HepG2 (cell line): Measurements from ENCODE around the gene TBC1D1. TPM values are rescaled to one million over a fixed set of nuclear protein-coding genes. Genes with fewer than 3 reads are reported as not detected.

Source experiments
- AGO1 ChIP-seq: fragments of 200-400 bp; formaldehyde crosslinking; IDR thresholded peaks from 2 replicates; pipeline ENCODE4 v1.6.1; 2017; ENCODE audit warnings: mild to moderate bottlenecking, low read depth, low read length, moderate library complexity; ENCODE audit not compliant: poor library complexity, severe bottlenecking
- CEBPG ChIP-seq: IDR thresholded peaks from 2 replicates; pipeline ENCODE4 v1.6.1; 2016
- DNMT3B ChIP-seq: conservative IDR thresholded peaks from 2 replicates; pipeline ENCODE4 v1.6.1; 2016; ENCODE audit warnings: missing biosample characterization, control low read depth
- ETV6 ChIP-seq: sonication (generic); formaldehyde crosslinking; conservative IDR thresholded peaks from 2 replicates; pipeline ENCODE4 v1.4.0; 2020; ENCODE audit warnings: missing genetic modification reagents
- HNRNPK ChIP-seq: fragments of 200-400 bp; formaldehyde crosslinking; IDR thresholded peaks from 2 replicates; pipeline ENCODE4 v1.6.1; 2018; ENCODE audit warnings: low read length, low read depth, moderate library complexity, mild to moderate bottlenecking; ENCODE audit not compliant: poor library complexity, severe bottlenecking
- KDM6A ChIP-seq: IDR thresholded peaks from 2 replicates; pipeline ENCODE4 v1.6.1; 2016; ENCODE audit warnings: low read depth
- KLF15 ChIP-seq: sonication (generic); formaldehyde crosslinking; IDR thresholded peaks from 2 replicates; pipeline ENCODE4 v1.8.1; 2023; ENCODE audit warnings: borderline replicate concordance, mild to moderate bottlenecking, inconsistent platforms, missing genetic modification reagents, mixed read lengths
- KLF6 ChIP-seq: IDR thresholded peaks from 2 replicates; pipeline ENCODE4 v1.8.0; 2016; ENCODE audit warnings: missing biosample characterization, missing genetic modification reagents
- NCOR1 ChIP-seq: fragments of 200-600 bp; sonication (generic); IDR thresholded peaks from 2 replicates; pipeline ENCODE4 v1.7.0; 2017; ENCODE audit warnings: antibody characterized with exemption, low read length, borderline replicate concordance
- NFE2L2 ChIP-seq: fragments of 150-350 bp; IDR thresholded peaks from 2 replicates; pipeline ENCODE4 v1.6.1; 2014; ENCODE audit warnings: low read length
- RFXANK ChIP-seq: IDR thresholded peaks from 2 replicates; pipeline ENCODE4 v1.6.1; 2016
- SUZ12 ChIP-seq: fragments of 150-350 bp; IDR thresholded peaks from 2 replicates; pipeline ENCODE4 v1.6.1; 2014; ENCODE audit warnings: low read depth, low read length
- TAF15 ChIP-seq: fragments of 200-400 bp; formaldehyde crosslinking; IDR thresholded peaks from one replicate; pipeline ENCODE4 v1.6.1; 2018; ENCODE audit warnings: mild to moderate bottlenecking, low read depth, low read length; ENCODE audit not compliant: poor library complexity, severe bottlenecking
- THAP11 ChIP-seq: IDR thresholded peaks from 2 replicates; pipeline ENCODE4 v1.6.1; 2016; ENCODE audit warnings: missing biosample characterization, missing genetic modification reagents
- ZEB1 ChIP-seq: IDR thresholded peaks from 2 replicates; pipeline ENCODE4 v1.6.1; 2012; ENCODE audit warnings: mild to moderate bottlenecking, low read depth, inconsistent platforms; ENCODE audit not compliant: insufficient replicate concordance
- ZFP36L2 ChIP-seq: sonication (generic); formaldehyde crosslinking; IDR thresholded peaks from 2 replicates; pipeline ENCODE4 v1.4.0; 2020; ENCODE audit warnings: missing genetic modification reagents
- ZKSCAN1 ChIP-seq: fragments of 150-350 bp; IDR thresholded peaks from 2 replicates; pipeline ENCODE4 v1.6.1; 2014; ENCODE audit warnings: low read length
- ZNF24 ChIP-seq: fragments of 450-650 bp; IDR thresholded peaks from 2 replicates; pipeline ENCODE4 v1.6.1; 2017; ENCODE audit warnings: antibody characterized with exemption, mild to moderate bottlenecking
- ZNF333 ChIP-seq: sonication (generic); formaldehyde crosslinking; IDR thresholded peaks from 2 replicates; pipeline ENCODE4 v1.4.0; 2020; ENCODE audit warnings: mild to moderate bottlenecking, missing genetic modification reagents, borderline replicate concordance
- ZNF780A ChIP-seq: sonication (generic); formaldehyde crosslinking; IDR thresholded peaks from 2 replicates; pipeline ENCODE4 v1.8.0; 2022; ENCODE audit warnings: mild to moderate bottlenecking, missing genetic modification reagents, moderate library complexity
- ZNF790 ChIP-seq: sonication (generic); formaldehyde crosslinking; IDR thresholded peaks from 2 replicates; pipeline ENCODE4 v1.8.0; 2022; ENCODE audit warnings: missing genetic modification reagents, mild to moderate bottlenecking, borderline replicate concordance
- ZNF839 ChIP-seq: sonication (generic); formaldehyde crosslinking; IDR thresholded peaks from 2 replicates; pipeline ENCODE4 v1.4.0; 2020; ENCODE audit warnings: missing genetic modification reagents, mild to moderate bottlenecking, borderline replicate concordance
- polyA plus RNA-seq, 8 experiments: library from polyadenylated mRNA; depleted of rRNA in 3 of 8; stranded (reverse) in 7 of 8; unstranded in 1 of 8; fragments of >200 nt; fragmentation: Illumina TruSeq in 4 of 8; extraction: Trizol in 4 of 8; gene quantifications; 2 replicates each; pipeline versions ENCODE4 v1.2.1 to v1.2.3, GENCODE V29; 2011 to 2016; ENCODE audit warnings: low read depth in 4 of 8, missing spikeins in 1 of 8, mixed read lengths in 1 of 8; ENCODE audit not compliant: insufficient read depth in 1 of 8
- total RNA-seq, 5 experiments: library from RNA; depleted of rRNA; stranded (reverse); fragments of >200 nt; fragmentation: Illumina TruSeq; extraction: Trizol; gene quantifications; 2 replicates each; pipeline ENCODE4 v1.2.3, GENCODE V29; 2016; ENCODE audit warnings: low read depth in 1 of 5
- TF ChIP-seq, protein P1 (sequence below): sonication (generic); formaldehyde crosslinking; IDR thresholded peaks from 2 replicates; pipeline ENCODE4 v1.4.0; 2020; ENCODE audit warnings: mild to moderate bottlenecking, missing genetic modification reagents
- TF ChIP-seq, protein P2 (sequence below): sonication (generic); formaldehyde crosslinking; IDR thresholded peaks from 2 replicates; pipeline ENCODE4 v1.4.0; 2020; ENCODE audit warnings: missing genetic modification reagents
- TF ChIP-seq, protein P3 (sequence below): sonication (generic); formaldehyde crosslinking; IDR thresholded peaks from 2 replicates; pipeline ENCODE4 v1.4.0; 2020; ENCODE audit warnings: missing genetic modification reagents

Gene TBC1D1
- total and polyA plus RNA-seq, 2 of the 13 experiments (the other 11 are each of a cell fraction or from before 2014, with no cell fraction given): 37.3 to 62.8 TPM

DNA sequence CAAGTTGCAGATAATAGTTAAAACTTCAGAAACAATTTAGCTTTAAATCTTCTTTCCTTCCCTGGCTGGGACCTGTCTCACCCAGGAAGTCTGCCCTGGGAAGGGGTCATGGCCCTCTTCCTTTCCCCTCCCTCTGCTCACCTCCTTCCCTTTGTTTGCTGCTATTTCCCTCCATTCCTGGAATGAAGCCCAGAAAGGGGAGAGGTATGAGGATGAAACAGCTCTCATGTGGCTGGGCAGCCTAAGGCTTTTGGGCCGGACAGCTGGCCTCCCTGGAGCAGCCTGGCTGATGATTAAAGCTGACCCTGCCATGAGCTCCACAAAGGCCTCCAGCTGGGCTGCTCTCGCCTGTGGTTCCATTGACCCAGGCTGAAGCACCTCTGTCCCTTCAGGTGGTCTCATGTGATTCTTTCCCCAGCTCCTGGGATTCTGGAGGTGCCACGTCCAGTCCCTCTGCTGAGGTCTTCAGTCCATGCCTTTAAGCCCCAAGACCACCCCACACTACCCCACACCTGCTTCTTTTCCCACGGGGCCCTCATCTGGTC, 271.4 kb downstream of the TBC1D1 start (continued):
- TF ChIP-seq, protein P1, sequence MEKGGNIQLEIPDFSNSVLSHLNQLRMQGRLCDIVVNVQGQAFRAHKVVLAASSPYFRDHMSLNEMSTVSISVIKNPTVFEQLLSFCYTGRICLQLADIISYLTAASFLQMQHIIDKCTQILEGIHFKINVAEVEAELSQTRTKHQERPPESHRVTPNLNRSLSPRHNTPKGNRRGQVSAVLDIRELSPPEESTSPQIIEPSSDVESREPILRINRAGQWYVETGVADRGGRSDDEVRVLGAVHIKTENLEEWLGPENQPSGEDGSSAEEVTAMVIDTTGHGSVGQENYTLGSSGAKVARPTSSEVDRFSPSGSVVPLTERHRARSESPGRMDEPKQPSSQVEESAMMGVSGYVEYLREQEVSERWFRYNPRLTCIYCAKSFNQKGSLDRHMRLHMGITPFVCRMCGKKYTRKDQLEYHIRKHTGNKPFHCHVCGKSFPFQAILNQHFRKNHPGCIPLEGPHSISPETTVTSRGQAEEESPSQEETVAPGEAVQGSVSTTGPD (CRISPR knock-in tag): no peak; the same call in 1 of the 2 replicates
- TF ChIP-seq ZNF780A (CRISPR knock-in tag): no peak
- no peak for TF ChIP-seq RFXANK (CRISPR knock-in tag)
- no peak for TF ChIP-seq ZEB1
- TF ChIP-seq TAF15: no peak
- no peak for TF ChIP-seq ZNF839 (CRISPR knock-in tag)
- TF ChIP-seq, protein P2, sequence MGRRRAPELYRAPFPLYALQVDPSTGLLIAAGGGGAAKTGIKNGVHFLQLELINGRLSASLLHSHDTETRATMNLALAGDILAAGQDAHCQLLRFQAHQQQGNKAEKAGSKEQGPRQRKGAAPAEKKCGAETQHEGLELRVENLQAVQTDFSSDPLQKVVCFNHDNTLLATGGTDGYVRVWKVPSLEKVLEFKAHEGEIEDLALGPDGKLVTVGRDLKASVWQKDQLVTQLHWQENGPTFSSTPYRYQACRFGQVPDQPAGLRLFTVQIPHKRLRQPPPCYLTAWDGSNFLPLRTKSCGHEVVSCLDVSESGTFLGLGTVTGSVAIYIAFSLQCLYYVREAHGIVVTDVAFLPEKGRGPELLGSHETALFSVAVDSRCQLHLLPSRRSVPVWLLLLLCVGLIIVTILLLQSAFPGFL (CRISPR knock-in tag): no peak
- 0 out of 2 replicates have a peak, but pooled peaks have one; percentile 69 for TF ChIP-seq KLF6 (CRISPR knock-in tag)
- no peak for TF ChIP-seq SUZ12
- no peak for TF ChIP-seq ZNF24
- TF ChIP-seq ETV6 (CRISPR knock-in tag): 0 out of 2 replicates have a peak, but pooled peaks have one; percentile 49
- no peak for TF ChIP-seq HNRNPK
- 0 out of 2 replicates have a peak, but pooled peaks have one; percentile 39 for TF ChIP-seq ZNF333 (CRISPR knock-in tag)
- TF ChIP-seq ZFP36L2: no peak
- no peak for TF ChIP-seq NFE2L2
- no peak for TF ChIP-seq AGO1
- no peak for TF ChIP-seq ZKSCAN1
- TF ChIP-seq KDM6A (CRISPR knock-in tag): peak; percentile 51; the same call in 1 of the 2 replicates
- TF ChIP-seq CEBPG (CRISPR knock-in tag): peak; percentile 61
- no peak for TF ChIP-seq KLF15 (CRISPR knock-in tag)
- peak; percentile 79 for TF ChIP-seq THAP11 (CRISPR knock-in tag)
- TF ChIP-seq, protein P3, sequence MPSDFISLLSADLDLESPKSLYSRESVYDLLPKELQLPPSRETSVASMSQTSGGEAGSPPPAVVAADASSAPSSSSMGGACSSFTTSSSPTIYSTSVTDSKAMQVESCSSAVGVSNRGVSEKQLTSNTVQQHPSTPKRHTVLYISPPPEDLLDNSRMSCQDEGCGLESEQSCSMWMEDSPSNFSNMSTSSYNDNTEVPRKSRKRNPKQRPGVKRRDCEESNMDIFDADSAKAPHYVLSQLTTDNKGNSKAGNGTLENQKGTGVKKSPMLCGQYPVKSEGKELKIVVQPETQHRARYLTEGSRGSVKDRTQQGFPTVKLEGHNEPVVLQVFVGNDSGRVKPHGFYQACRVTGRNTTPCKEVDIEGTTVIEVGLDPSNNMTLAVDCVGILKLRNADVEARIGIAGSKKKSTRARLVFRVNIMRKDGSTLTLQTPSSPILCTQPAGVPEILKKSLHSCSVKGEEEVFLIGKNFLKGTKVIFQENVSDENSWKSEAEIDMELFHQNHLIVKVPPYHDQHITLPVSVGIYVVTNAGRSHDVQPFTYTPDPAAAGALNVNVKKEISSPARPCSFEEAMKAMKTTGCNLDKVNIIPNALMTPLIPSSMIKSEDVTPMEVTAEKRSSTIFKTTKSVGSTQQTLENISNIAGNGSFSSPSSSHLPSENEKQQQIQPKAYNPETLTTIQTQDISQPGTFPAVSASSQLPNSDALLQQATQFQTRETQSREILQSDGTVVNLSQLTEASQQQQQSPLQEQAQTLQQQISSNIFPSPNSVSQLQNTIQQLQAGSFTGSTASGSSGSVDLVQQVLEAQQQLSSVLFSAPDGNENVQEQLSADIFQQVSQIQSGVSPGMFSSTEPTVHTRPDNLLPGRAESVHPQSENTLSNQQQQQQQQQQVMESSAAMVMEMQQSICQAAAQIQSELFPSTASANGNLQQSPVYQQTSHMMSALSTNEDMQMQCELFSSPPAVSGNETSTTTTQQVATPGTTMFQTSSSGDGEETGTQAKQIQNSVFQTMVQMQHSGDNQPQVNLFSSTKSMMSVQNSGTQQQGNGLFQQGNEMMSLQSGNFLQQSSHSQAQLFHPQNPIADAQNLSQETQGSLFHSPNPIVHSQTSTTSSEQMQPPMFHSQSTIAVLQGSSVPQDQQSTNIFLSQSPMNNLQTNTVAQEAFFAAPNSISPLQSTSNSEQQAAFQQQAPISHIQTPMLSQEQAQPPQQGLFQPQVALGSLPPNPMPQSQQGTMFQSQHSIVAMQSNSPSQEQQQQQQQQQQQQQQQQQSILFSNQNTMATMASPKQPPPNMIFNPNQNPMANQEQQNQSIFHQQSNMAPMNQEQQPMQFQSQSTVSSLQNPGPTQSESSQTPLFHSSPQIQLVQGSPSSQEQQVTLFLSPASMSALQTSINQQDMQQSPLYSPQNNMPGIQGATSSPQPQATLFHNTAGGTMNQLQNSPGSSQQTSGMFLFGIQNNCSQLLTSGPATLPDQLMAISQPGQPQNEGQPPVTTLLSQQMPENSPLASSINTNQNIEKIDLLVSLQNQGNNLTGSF: no peak
- TF ChIP-seq DNMT3B (CRISPR knock-in tag): 0 out of 2 replicates have a peak, but pooled peaks have one; percentile 71
- no peak; the same call in 1 of the 2 replicates for TF ChIP-seq NCOR1
- TF ChIP-seq ZNF790: peak; percentile 88; the same call in 1 of the 2 replicates
